Hepatocyte (in vitro differentiated cells): ENCODE results near the gene MBNL1. TPM values are rescaled to one million over a fixed set of nuclear protein-coding genes. Genes with fewer than 3 reads are reported as not detected.

Source experiments
- DNase-seq: peaks from one replicate; pipeline ENCODE4 v3.0.0-alpha.2; 2016; ENCODE audit warnings: low spot score
- H2AFZ ChIP-seq: fragments of 200-600 bp; sonication (generic); 2 replicates; pipeline ENCODE4 v1.6.0; 2016; ENCODE audit warnings: antibody characterized with exemption, mild to moderate bottlenecking
- H3K27ac ChIP-seq: fragments of 200-600 bp; sonication (generic); 2 replicates; pipeline ENCODE4 v1.5.1; 2016; ENCODE audit warnings: mild to moderate bottlenecking
- H3K27me3 ChIP-seq: fragments of 200-600 bp; sonication (generic); 2 replicates; pipeline ENCODE4 v1.6.1; 2016
- H3K36me3 ChIP-seq: fragments of 200-600 bp; sonication (generic); replicated peaks from 2 replicates; pipeline ENCODE4 v1.5.1; 2016; ENCODE audit warnings: low read depth; ENCODE audit not compliant: insufficient read depth
- H3K4me1 ChIP-seq: fragments of 200-600 bp; sonication (generic); 2 replicates; pipeline ENCODE4 v1.5.1; 2016; ENCODE audit warnings: mild to moderate bottlenecking, moderate library complexity; ENCODE audit not compliant: insufficient read depth
- H3K4me2 ChIP-seq: fragments of 200-600 bp; sonication (generic); 2 replicates; pipeline ENCODE4 v1.6.0; 2016
- H3K4me3 ChIP-seq: fragments of 200-600 bp; sonication (generic); 2 replicates; pipeline ENCODE4 v1.5.1; 2016; ENCODE audit warnings: mild to moderate bottlenecking
- H3K79me2 ChIP-seq: fragments of 200-600 bp; sonication (generic); 2 replicates; pipeline ENCODE4 v1.6.0; 2017; ENCODE audit warnings: mild to moderate bottlenecking
- H3K9me2 ChIP-seq: fragments of 200-600 bp; sonication (generic); replicated peaks from 2 replicates; pipeline ENCODE4 v1.6.0; 2017; ENCODE audit warnings: mild to moderate bottlenecking; ENCODE audit not compliant: insufficient read depth
- H3K9me3 ChIP-seq: fragments of 200-600 bp; sonication (generic); 2 replicates; pipeline ENCODE4 v1.5.1; 2016; ENCODE audit warnings: low read depth, mild to moderate bottlenecking
- H4K20me1 ChIP-seq: fragments of 200-600 bp; sonication (generic); 2 replicates; pipeline ENCODE4 v1.6.0; 2016; ENCODE audit warnings: mild to moderate bottlenecking; ENCODE audit not compliant: insufficient read depth, poor library complexity, severe bottlenecking
- EZH2 ChIP-seq: fragments of 200-600 bp; sonication (generic); IDR thresholded peaks from 2 replicates; pipeline ENCODE4 v1.6.1; 2016; ENCODE audit warnings: antibody characterized with exemption, mild to moderate bottlenecking, borderline replicate concordance
- EZH2phosphoT487 ChIP-seq: fragments of 200-600 bp; sonication (generic); IDR thresholded peaks from one replicate; pipeline ENCODE4 v1.6.1; 2018; ENCODE audit warnings: antibody characterized with exemption, mild to moderate bottlenecking, low read depth, moderate library complexity; ENCODE audit not compliant: unreplicated experiment, severe bottlenecking
- WGBS: methylation state at CpG from one replicate; pipeline ENCODE4 v1.1.6; 2016; ENCODE audit warnings: low lambda C conversion rate; ENCODE audit errors: missing lambda C conversion rate; 5-methylcytosine and 5-hydroxymethylcytosine counted together
- polyA plus RNA-seq: library from polyadenylated mRNA; unstranded; fragments of >200 nt; fragmentation: Nextera tagmentation; extraction: Ambion mirVana; gene quantifications from 2 replicates; pipeline ENCODE4 v1.2.1, GENCODE V29; 2016
- total RNA-seq: library from RNA; depleted of rRNA; stranded (reverse); fragments of >200 nt; gene quantifications from 2 replicates; pipeline ENCODE4 v1.2.3, GENCODE V29; 2014
- TF ChIP-seq, protein P1 (sequence below): fragments of 200-600 bp; sonication (generic); IDR thresholded peaks from 2 replicates; pipeline ENCODE4 v1.5.1; 2016; ENCODE audit warnings: antibody characterized with exemption, mild to moderate bottlenecking; ENCODE audit not compliant: poor library complexity

MBNL1 gene
- total and polyA plus RNA-seq, 2 experiments from 2014 or later = 20.5 to 104 TPM

DNA sequence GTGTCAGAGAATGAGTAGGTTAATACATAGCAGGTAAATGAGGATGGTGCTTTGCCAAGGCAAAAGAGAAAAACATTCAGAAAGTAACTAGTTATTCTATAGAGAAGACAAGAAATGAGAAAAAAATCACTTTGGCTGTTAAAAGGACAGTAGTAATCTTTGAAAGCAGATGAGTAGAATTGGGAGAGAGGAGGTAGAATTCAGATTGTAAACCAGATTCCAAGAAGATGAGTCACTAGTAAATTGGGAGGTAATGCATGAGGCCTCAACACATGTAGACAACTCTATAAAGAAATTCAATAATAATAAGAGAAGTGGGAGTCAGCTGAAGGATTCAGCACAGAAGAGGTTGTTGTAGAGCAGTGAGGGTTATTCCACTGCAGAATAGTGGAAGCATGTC is 81.4 kb downstream of the MBNL1 start:
- no peaks in the 10 kb centered on the region for H3K9me3 ChIP-seq
- no peak overlapping the region for H3K4me2 ChIP-seq
- no peak overlapping the region for H2AFZ ChIP-seq
- H3K4me3 ChIP-seq = no peak overlapping the region
- H3K4me1 ChIP-seq = no peaks in the 10 kb centered on the region
- H3K36me3 ChIP-seq = no peaks in the 10 kb centered on the region
- no peaks in the 10 kb centered on the region for H3K9me2 ChIP-seq
- no peak overlapping the region for H3K27ac ChIP-seq
- H3K79me2 ChIP-seq = peaks cover 81% of the 10 kb centered on the region
- TF ChIP-seq EZH2 = no peak
- TF ChIP-seq, protein P1, sequence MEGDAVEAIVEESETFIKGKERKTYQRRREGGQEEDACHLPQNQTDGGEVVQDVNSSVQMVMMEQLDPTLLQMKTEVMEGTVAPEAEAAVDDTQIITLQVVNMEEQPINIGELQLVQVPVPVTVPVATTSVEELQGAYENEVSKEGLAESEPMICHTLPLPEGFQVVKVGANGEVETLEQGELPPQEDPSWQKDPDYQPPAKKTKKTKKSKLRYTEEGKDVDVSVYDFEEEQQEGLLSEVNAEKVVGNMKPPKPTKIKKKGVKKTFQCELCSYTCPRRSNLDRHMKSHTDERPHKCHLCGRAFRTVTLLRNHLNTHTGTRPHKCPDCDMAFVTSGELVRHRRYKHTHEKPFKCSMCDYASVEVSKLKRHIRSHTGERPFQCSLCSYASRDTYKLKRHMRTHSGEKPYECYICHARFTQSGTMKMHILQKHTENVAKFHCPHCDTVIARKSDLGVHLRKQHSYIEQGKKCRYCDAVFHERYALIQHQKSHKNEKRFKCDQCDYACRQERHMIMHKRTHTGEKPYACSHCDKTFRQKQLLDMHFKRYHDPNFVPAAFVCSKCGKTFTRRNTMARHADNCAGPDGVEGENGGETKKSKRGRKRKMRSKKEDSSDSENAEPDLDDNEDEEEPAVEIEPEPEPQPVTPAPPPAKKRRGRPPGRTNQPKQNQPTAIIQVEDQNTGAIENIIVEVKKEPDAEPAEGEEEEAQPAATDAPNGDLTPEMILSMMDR = no peak
- TF ChIP-seq EZH2phosphoT487 = no peak
- H3K27me3 ChIP-seq = no peaks in the 10 kb centered on the region
- DNase-seq = no peak
- peaks cover 3% of the 10 kb centered on the region for H4K20me1 ChIP-seq

DNA sequence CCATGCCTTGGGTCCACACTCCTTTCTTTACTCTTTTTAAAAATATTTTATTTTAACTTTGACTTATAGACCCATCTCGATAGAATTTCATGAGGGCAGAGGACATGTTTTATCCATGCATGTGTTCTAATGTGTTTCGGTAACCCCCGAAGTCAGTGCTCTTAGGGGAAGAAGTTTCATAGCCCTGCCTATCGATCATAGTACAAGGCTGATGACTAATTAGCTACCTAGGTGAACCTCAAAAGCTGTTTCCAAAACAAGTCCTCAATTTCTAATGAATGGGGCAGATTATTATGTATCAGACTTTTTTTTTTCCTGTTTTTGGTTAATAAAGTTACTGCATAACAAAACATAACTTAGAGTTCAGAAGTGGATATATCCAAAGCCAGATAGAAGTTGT is 82.0 kb downstream of the MBNL1 start:
- no peak overlapping the region for H3K4me3 ChIP-seq
- no peak for DNase-seq
- H3K9me2 ChIP-seq = no peaks in the 10 kb centered on the region
- no peak overlapping the region for H3K27ac ChIP-seq
- no peaks in the 10 kb centered on the region for H3K4me1 ChIP-seq
- WGBS = 96% methylated on average over 4 of the region's 4 CpGs
- peaks cover 3% of the 10 kb centered on the region for H4K20me1 ChIP-seq
- H2AFZ ChIP-seq = no peak overlapping the region
- TF ChIP-seq EZH2 (no peak), EZH2phosphoT487 (no peak)
- TF ChIP-seq, protein P1 = no peak
- no peaks in the 10 kb centered on the region for H3K9me3 ChIP-seq
- no peaks in the 10 kb centered on the region for H3K27me3 ChIP-seq
- no peak overlapping the region for H3K4me2 ChIP-seq
- H3K36me3 ChIP-seq = no peaks in the 10 kb centered on the region
- H3K79me2 ChIP-seq = peaks cover 84% of the 10 kb centered on the region

DNA sequence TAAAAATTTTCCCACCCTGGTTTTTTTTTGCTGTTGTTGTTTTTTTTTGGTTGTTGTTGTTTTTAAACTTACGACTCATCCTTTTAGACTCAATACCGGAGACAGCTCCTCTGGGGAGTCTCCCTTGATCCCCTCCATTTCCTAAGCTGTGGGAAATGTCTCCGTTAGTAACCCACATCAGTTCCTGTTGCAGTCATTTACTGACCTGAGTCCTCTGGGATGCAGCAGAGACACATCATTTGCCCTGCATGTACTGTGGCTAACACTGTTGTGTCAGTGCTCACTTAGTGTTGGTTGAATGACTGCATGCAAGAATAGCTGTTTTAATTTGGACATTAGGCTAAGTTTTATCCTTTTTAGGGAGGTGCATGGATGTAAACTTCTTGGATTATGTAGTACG is 83.8 kb downstream of the MBNL1 start:
- WGBS = 81% methylated on average over 4 of the region's 4 CpGs
- Histone ChIP-seq H3K27ac (no peak overlapping the region), H3K36me3 (no peaks in the 10 kb centered on the region), H3K9me3 (no peaks in the 10 kb centered on the region), H3K9me2 (no peaks in the 10 kb centered on the region), H2AFZ (no peak overlapping the region), H3K79me2 (peaks cover 90% of the 10 kb centered on the region), H3K27me3 (no peaks in the 10 kb centered on the region), H4K20me1 (peaks cover 3% of the 10 kb centered on the region), H3K4me2 (no peak overlapping the region), H3K4me3 (no peak overlapping the region), H3K4me1 (no peaks in the 10 kb centered on the region)
- DNase-seq = no peak
- TF ChIP-seq, protein P1 = no peak
- no peak for TF ChIP-seq EZH2
- TF ChIP-seq EZH2phosphoT487 = no peak

DNA sequence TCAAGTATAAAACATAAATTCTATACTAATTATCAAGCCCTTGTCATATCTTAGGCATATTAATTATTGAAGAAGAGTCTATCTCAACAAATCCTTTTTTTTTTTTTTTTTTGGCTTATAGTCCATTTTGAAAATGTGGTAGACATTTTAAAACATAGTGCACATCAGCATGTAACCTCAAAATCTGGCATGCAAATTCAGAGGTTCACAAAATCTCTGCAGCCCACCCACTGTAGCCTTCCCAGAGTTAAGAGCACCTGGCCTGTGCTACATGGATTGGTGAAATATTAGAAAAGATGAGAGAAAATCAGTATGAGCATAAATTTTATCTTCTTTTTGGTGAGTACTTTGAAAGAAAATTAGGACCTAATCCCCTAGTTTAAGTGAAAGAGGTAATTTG is 84.8 kb downstream of the MBNL1 start:
- no peak for DNase-seq
- peaks cover 90% of the 10 kb centered on the region for H3K79me2 ChIP-seq

More for the DNA sequence above, 84.8 kb downstream of the MBNL1 start:
- Histone ChIP-seq H3K27me3 (no peaks in the 10 kb centered on the region), H3K4me3 (no peak overlapping the region), H3K36me3 (no peaks in the 10 kb centered on the region), H4K20me1 (peaks cover 11% of the 10 kb centered on the region), H3K4me2 (no peak overlapping the region), H3K27ac (no peak overlapping the region), H2AFZ (no peak overlapping the region), H3K4me1 (no peaks in the 10 kb centered on the region), H3K9me3 (no peaks in the 10 kb centered on the region), H3K9me2 (no peaks in the 10 kb centered on the region)
- TF ChIP-seq, protein P1 = no peak
- TF ChIP-seq EZH2phosphoT487 (no peak), EZH2 (no peak)
